ENCODE measurements around the gene PCSK5.

The PCSK5 gene

DNA sequence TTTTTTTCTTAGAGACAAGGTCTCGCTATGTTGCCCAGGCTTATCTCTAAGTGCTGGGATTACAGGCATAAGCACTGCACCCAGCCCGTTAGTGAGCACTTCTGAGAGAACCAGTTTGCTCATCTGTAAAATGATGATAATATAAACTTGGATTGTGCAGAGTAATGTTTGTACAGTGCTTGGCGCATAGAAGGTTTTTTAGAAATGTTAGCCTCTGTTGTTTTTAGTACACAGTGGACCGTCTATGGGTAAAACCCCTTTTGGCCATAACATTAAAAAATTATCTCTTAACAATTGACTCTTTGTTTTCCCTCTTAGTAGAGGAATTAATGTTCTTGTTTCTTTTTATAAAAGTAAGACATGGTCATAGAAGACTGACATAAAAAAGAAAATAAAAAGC is 202.1 kb downstream of the PCSK5 start:
- no peak for DNase-seq

DNA sequence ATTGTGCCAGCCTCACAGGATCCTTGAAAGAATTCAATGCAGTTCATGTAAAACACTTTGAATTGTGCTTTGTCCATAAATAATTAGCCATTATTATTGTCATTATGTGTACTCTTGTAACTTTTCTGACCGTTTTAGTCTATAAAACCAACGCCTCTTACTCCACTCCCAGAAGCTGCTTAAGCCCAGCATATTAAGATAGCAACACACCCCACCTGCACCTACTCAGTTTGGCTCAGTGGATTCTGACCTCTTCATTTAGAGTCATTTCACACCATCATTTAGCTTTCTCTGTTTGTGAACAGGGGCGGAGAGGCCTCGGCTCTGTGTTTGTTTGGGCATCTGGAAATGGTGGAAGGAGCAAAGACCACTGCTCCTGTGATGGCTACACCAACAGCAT is 205.1 kb downstream of the PCSK5 start:
- no peak for DNase-seq

DNA sequence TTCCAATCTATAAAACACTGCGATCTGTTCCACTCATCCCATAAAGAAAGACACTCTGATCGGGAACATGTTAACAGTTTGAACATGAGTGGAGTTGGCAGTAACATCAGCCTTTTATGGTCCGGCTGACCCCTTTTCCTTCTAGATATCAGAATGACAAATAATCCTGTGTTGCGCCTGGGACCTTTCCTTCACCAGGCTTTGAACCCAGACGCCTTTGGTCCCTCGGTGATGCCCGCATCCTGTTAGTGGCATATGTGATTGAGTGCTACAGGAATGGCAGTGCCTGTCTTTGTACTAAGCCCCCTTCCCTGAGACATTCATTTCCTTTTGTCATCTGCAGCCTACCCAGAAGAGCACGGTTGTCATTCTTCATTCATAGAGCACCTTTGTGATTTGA is 209.0 kb downstream of the PCSK5 start:
- DNase-seq = no peak

DNA sequence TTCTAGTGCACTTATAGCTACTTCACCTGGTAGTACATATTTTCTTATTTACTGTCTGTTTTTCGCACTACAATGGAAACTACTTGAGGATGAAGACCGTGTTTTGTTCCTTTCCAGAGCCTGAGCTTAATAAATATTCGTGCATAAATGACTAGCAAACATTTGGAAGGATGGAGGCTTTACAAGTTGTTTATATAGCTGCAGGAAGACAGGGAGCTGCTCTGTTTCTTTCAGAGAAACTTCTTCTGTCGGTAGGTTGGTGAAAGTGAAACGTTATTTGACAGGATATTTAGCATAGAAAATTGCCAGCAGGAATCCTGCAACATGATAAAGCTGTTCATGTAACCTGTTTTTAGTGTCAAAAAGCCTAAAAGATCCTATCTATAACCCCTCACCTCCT is 210.6 kb downstream of the PCSK5 start:
- DNase-seq = no peak

DNA sequence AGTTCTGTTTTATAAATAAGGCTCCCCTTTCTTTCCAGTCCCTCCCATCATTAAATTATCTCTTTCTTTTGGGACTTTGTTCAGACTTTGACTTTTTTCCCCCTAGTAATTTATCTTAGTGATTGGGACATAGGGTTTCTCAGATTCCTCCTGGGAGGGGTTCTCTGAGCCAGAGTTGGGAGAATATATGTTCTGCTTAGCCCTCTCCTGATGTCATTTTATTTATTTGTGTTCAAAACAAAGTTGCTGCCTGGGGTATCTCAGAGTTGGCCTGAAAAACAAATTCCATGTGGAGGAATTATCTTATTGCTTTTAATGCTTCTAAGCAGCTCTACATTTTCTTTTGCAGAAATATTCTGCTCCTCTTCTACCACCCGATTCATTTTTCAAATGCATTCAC is 211.0 kb downstream of the PCSK5 start:
- DNase-seq = no peak

DNA sequence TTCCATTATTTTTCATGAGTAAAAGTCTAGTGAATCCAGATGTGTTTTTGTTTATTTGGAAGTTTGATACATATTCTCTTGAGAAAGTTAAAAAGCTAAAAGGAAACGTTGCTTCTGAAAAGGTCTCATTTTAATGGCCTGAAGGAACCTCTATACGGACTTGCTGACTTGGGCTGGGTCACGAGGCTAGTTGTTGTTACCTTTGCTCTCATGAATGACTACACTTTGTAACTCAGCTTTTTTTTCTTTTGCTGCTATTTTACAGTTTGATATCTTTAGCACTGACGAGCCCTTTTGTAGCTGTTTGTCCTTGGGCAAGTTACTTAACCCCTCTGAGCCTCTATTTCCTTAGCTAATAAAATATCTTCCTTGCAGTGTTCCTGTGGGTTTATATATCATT is 211.5 kb downstream of the PCSK5 start:
- no peak for DNase-seq

DNA sequence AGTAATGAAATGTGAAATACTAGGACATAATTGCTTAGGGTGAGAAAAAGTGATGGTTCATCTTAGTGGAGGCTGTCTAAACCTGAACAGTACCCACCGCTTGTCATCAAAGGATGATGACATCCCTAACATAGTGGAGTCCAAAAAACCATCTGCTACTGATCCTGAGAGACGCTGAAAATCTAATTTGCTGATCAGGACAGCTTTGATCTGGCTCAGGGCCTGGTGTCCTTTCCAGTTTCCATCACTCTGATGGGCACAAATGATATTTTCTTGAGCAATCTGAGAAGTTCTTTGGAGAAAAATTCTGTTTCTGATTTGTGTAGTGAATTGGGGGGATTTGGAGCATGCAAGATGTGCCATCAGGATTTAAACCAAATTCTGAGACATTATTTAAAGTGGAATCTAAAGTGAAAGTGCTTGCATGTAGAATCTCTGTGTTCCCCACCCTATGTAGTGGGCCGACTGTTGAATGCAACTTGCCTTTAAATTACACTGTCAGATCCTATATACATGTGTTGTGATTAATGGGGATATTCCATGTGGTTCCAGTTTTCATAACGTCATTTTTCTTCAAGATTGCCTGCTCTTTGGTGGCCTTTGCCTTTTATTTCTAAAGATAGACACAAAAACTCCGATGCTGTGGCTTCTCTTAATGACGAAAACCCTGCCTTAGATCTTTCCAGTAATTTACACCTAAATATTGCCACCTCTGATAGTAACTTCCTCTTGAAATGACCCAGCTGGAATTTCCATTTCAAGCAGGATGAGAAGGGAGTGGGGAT is 213.2 kb downstream of the PCSK5 start:
- DNase-seq = no peak

DNA sequence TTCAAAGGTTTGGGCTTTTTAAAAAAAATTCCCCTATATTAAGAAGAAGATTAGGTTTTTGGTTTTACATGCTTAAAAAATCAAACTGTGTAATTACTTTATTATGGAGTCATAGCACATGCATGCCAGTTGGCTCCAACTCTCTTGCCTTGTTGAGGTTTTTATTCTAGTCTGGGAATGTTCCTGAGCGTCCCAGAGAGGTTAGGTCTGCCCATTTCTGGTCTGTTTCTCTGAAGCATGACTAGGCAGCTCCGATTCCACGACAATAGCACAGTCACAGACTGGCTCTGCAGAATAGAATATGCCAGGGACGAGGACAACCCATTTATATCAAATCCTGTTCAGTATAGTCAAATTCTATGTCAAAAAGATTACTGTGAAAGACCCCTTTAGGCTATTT is 217.0 kb downstream of the PCSK5 start:
- DNase-seq = no peak

DNA sequence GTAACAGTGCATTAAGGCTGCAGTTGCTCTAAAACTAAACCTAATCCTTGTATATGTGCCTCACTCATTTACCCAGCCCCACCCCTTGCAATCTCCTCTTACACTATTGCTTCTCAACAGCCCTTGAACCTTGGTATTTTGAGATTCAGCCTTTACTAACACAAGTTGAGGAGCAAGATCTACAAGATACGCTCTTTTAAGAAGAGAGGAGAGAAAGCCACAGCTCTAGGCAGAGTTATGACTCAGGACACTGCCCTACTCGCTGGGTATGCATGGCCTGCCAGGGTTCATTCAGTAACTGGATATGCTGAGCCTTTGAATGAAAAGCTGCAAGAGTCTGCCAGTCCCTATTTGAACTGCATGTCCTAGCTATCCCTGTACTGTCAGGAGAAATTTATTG is 219.5 kb downstream of the PCSK5 start:
- DNase-seq = no peak

DNA sequence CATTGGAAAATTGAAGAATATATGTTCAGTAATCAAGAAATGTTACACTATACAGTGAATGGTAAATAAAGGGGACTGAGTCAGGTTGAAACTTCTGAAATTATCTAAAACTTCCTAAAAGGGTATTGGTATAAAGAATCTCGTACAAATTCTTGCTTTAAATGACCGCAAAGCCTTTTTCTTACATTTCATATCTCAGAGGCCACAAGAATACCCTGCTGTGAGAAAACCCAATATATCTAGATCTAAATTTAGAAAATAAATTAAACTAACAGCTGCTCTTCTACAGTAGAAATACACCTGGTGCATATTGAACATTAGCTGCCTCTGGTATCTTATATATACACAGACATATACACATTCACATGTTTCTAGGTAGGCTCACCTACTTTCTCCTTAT is 221.7 kb downstream of the PCSK5 start:
- no peak for DNase-seq

DNA sequence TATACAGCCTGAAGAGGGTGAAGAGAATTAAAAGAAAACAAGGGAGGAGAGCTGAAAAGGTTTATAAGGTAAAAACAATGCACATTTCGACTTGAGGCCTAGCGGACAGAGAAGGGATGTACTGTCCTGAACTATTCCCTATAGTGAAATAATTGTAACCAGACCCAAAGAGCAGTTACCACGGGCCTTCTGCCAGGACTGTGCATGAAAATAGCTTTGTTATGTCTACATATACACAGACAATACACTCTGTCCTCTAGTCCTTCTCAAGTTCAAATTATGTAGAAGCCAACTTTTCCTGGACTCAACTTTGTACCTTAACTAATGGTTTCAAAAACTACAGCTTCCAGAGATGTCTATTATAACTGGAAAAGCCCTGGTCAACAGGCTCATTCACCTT is 223.7 kb downstream of the PCSK5 start:
- DNase-seq = no peak

DNA sequence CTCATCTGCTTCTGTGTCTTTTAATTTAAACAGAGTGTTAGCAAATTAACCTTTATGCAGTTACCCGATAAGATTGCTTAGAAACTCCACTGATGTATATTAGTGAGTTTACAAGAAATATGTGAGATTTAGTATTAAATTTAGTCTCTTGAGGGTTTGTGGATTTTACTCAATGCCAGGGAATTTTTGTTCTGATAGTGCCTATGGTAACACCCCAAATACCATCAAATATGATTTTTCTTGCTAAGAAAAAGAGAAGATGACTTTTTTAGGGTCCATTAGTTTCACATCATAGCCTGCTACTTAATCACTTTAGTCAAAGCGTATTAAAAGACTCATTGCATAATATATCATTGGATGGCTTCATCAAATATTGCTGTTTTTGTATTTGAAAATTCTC is 224.9 kb downstream of the PCSK5 start:
- DNase-seq = no peak

DNA sequence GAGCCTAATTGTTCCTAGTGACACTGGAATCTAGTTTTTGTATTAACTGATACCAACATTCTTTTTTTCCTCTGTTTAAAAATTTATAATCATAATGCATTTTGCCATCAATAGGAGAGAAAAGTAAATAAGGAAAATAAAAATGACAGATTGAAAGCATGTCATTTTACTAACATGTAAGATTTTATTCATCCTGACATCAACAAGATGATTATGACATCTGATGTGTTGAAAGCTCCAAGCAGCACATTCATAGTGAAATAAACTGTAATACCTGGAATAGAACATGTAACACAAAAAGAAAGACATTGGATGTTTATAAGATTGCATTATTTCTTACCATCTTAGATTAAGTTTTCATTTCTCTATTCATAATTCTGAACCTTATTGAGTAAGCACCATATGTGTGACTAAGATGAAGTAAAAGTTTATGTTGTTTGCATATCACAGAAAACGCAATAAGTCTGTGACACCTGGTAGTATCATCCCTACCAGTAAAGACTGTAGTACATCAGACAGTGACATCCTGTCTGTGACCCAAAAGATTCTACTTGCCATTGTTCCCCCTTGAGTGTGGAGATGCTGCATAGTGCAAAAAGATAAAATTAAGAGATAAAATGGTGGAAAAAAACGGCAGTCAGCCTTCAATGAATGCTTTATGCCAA is 225.6 kb downstream of the PCSK5 start:
- DNase-seq = no peak

DNA sequence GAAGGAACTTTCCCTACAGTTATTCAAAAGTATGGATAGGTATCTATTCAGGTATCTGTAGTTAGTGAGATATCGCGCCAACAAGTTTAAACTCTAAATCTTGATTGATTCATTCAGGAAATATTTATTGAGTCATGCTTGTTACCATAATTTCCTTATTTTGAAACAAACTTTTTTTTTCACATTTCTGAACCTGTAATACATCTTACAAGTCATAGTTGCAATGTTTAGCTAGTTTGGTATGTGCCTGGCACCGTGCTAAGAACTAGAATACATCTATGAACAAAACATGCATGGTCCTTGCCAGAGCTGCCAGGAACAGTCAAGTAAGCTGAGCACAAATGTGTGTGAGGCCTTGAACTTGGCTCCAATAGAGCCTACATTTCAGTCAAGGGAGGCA is 226.4 kb downstream of the PCSK5 start:
- no peak for DNase-seq

DNA sequence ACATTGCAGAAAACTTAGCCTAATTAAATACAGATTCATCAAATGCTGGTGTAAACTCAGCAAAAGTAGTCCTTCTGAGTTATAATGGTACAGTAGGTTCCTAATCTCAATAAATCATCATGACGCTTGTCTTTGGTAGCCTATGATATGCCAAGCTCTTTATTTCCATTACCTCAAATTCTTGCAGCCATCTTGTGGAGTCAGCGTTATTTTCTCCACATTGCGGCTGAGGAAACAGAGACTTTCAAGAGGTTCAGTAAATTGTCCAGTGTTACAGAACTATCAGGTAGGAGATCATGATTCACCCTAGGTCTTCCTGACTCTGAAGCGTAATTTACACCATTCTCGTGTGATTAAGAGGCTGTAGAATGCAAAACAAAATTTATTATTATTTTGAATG is 237.2 kb downstream of the PCSK5 start:
- no peak for DNase-seq

DNA sequence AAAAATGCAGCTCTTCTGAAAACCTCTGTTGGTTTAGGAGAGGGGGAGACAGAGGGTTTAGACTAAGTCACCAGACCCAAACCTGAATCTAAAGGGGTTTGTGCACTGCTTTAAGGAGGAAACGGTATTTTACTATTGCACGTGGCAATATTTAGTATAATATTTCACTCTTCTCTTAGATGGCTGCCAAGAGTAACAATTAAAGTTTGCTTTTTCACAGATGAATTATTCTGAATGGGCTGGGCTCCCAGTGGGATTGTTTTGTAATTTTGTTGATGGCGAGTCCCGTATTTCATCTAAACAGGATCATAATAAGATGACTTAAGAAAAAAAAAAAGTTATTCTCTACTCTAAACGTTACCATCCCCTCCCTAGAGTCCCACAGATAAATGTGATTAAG is 245.4 kb downstream of the PCSK5 start:
- DNase-seq = no peak

DNA sequence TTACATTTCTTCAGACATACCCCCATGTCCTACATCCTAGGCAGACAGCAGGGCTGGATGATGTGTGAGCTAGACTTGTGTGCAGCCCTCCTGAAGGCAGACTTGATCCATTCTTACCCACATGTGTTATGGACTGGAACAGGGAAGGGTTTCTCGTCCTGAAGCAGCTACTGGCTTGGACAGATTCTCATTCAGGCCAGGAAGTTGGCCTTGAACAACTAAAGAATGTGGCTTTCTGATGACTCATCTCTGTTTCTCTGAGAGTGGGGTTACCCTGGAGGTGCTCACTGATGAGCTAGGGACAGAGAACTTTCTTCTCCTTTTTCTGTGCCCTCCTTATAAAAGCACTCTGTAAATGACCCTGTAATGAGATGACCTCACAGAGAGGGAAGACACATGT is 246.5 kb downstream of the PCSK5 start:
- DNase-seq = no peak

DNA sequence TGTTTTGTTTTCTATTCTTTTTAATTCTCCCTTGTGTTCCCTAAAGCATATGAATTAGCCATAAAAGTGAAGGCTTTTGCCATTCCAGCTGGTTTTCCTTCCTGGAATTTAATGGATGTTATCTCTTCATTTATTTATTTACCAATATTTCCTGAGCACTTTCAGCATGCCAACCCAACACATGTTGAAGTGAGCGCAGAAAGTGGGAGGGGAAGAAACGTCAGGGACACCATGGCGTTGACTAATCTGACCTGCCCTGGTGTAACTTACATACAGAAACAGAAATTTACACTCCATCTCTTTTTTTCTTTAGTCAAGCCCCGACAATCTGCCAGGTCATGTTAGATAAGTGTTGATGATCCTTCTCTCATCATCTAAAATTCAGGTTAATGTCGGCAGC is 247.5 kb downstream of the PCSK5 start:
- DNase-seq = no peak

DNA sequence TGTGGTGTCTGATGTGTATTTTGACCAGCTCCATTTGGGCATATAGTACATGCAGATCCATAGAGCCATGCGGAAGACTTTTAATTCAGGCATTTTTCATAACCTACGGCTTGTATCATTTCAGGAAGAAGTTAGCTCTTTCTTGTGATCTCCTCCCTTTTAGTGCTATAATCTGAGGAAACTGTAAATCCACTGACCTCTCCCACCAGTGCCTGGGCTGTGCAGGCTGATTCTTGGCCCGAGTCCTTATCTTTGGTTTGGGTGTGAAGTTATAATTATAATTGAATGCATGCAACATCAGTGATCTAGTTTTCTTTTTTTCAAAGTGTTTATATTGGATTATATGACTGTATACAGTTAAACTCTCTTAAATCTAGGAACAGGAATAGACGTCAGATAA is 247.9 kb downstream of the PCSK5 start:
- DNase-seq = no peak

DNA sequence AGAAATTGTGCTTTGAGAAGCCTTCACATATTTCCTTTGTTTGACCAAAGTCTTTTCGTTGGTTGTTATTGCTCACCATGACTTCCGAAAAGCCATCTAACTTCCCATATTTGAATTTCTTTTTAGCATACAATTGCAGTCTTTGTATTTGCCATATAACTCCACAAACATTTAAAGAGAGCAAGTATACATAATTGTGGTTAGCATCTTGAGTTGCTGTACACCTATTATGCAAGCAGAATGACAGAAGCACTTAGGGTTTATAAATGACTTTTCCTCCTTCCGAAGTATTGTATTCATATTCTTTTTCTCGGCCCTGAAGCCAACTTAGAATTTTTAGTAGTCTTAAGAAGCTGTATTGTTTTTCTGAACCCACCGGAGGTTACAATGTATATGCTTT is 253.4 kb downstream of the PCSK5 start:
- no peak for DNase-seq

DNA sequence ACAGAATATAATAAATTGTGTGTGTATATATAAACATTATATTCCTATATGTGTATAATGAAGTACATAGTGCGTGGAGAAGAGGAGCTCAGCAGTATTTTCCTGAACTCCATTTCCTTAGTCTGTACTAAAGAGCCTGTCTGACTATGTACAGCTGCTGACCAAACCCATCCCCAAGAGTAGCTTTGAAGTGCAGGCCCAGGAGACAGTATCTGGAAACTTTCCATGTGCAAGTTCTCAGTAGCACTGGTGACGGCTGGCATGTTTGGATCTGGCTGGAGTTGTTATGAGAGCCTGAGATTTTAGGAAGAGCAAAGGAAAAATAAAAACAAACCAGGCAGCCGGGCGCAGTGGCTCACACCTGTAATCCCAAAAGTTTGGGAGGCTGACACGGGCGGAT is 259.5 kb downstream of the PCSK5 start:
- DNase-seq = no peak

DNA sequence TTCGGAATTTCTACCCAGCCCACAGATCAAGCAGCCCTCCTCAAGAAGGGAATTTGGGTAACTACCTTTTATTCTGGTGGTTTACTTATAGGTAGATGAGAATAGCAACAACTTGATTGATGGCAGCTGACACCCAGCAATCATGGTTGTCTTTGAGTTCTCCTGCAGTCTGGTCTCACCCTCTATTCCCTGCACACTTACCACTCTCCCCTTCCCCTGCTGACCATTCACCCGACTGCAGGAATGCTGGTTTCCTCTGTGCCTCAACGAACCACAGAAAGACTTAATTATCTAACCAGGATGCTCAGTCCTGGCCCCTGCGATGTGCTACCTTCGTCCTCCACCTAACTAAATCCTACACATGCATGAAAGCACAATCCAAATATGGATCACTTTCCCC is 260.8 kb downstream of the PCSK5 start:
- DNase-seq = no peak

DNA sequence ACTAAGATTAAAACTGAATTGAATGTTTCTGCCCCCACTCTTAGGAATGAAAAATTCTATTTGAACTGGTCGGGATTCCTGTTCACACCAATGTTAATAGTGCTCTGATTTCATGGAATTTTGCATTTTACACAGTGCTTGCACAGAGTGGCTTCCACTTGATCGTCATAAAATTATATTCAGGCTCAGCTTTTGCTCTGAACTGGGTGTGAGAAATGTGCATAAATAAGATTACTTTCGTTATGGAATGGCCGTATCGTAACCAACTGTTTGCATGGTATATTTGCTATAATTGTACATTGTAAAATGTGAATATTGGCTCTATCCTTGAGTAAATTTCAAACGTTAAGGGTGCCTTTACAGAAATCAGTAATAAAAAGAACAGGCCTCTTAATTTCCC is 262.9 kb downstream of the PCSK5 start:
- DNase-seq = no peak

DNA sequence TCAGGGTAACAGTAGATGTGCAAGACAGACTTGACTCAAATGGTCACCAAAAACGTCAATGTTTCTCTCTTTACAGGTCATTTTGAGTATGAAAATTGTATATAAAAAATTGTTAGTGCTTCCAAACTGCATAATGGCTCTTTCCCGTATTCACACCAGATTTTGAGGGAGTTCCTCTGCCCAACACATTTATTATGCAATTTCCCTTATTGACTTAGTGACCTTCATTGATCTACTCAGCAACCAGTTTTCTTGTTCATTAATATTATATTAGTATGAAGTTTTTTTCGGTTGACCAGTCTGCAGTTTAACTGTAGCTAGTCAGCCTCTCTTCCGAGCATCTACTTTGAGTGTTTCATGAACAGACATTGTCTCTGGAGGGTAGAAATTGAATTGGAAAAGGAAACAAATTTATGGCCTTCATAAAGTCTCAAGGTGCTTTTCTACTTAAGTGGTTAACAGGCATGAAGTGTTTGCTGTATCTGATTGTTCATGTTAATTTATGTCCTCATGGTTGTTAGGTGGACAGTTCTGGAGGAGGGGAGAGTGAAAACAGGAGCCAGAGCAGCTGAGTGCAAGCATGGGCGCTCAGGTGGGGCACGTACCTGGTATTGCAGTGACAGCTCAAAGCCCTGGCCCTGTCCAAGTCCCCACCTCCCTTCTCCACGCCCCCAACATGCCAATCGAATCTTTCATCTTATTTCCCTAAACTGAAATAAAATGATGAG is 263.6 kb downstream of the PCSK5 start:
- DNase-seq = no peak
